GM23338 (cell line): Measurements from ENCODE around the gene LRRC38.

Experiments
- CREB1 ChIP-seq: fragments of 250-450 bp; sonication (Bioruptor Pico); IDR thresholded peaks from 2 replicates; pipeline ENCODE4 v1.5.0; 2020; ENCODE audit warnings: low read depth, mild to moderate bottlenecking, moderate library complexity
- CTCF ChIP-seq, 2 experiments: fragments of 200-600 bp in 1 of 2; sonication (generic) in 1 of 2; conservative IDR thresholded peaks; 2 replicates each; pipeline versions ENCODE4 v1.5.1 to v1.6.1; 2016 to 2017; ENCODE audit warnings: antibody characterized with exemption in 2 of 2, low read depth in 2 of 2, mild to moderate bottlenecking in 2 of 2, moderate library complexity in 1 of 2

DNA sequence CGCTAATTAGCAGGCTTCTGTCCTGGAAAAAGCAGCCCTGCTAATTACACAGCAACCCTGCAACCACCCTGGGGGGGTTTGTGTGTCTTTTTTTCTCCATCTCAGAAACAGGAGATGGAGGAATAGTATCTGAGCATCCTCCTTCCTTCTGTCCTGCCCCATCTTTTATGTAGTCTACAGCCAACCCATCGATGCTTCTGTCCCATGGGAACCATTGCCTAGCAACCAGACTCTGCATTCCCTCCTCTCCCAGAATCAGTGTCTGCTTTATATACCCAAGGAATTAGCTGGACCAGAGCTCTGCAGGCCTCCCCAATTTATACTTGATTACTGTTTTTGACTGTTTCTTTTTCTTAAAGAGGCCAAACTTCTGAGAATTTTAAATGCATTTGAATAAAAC, 35.1 kb downstream of the LRRC38 start:
- TF ChIP-seq CREB1 (CRISPR knock-in tag): no peak
- no peak for TF ChIP-seq CTCF (conservative IDR thresholded peaks at IDR 0.05; ENCODE audit: low read depth in 2 of 2)
